ENCODE data around the gene HCFC1R1. TPM values are rescaled to one million over a fixed set of nuclear protein-coding genes. Genes with fewer than 3 reads are reported as not detected.
A peak's percentile ranks its signal among the peaks of the same experiment; 100 is the strongest.

HCFC1R1 gene
- total RNA-seq, 1 donor from 2014 or later = 1.6 TPM

- Histone ChIP-seq H2AFZ (replicated peaks) (no peak overlapping the region), H3K4me3 (peak overlapping the region; percentile 58), H3K4me2 (peak overlapping the region; percentile 91), H3K36me3 (no peaks in the 10 kb centered on the region), H3F3A (ENCODE audit: low read depth) (peaks cover 30% of the 10 kb centered on the region), H3K27me3 (peaks cover 90% of the 10 kb centered on the region), H3K4me1 (no peaks in the 10 kb centered on the region), H3K9ac (no peak overlapping the region), H3K9me3 (ENCODE audit: low read depth) (no peaks in the 10 kb centered on the region), H4K20me1 (ENCODE audit: low read depth) (peaks cover 13% of the 10 kb centered on the region), H3K79me2 (ENCODE audit: low read depth) (no peaks in the 10 kb centered on the region), H3K27ac (no peak overlapping the region)
- Mint-ChIP-seq H3K36me3 (peaks cover 3% of the 10 kb centered on the region), H3K9me3 (no peaks in the 10 kb centered on the region), H3K27ac (no peak overlapping the region), H3K4me3 (peak overlapping the region; percentile 76), H3K27me3 (ENCODE audit: insufficient read depth, low read depth) (peaks cover 47% of the 10 kb centered on the region), H3K4me1 (peaks cover 7% of the 10 kb centered on the region)
- TF ChIP-seq CTCF (IDR thresholded peaks at IDR 0.05) = no peak
- TF ChIP-seq EZH2 (IDR thresholded peaks at IDR 0.05) = no peak
- no peak for TF ChIP-seq EZH2phosphoT487 (IDR thresholded peaks at IDR 0.05)
- no peak for DNase-seq (ENCODE audit: low spot score)
Measured at GRCh38 chr16:3047387-3047720, 23.6 kb upstream of the HCFC1R1 start.

GRCh38 chr16:3046641-3047386 lies 23.1 kb upstream of the HCFC1R1 start:
- H3K36me3 Mint-ChIP-seq = no peaks in the 10 kb centered on the region
- Histone ChIP-seq H3K27me3 (peaks cover 93% of the 10 kb centered on the region), H3K4me2 (peak overlapping the region; percentile 91)

GRCh38 chr16:3045758-3046640 lies 22.3 kb upstream of the HCFC1R1 start, which contains the start of gene MMP25:
TSS of gene MMP25 (plus strand) at chr16:3046561. CDS start at chr16:3046918, 357 bp downstream.
- H3K4me3 ChIP-seq = peak within 1 kb of the TSS; percentile 58
- peak within 1 kb of the TSS; percentile 86 for H3K4me3 Mint-ChIP-seq
- peaks cover 5% of the 10 kb centered on the region for H3K4me1 Mint-ChIP-seq
- no peak within 1 kb of the TSS for H3K9ac ChIP-seq
- no peaks in the 10 kb centered on the region for H3K36me3 Mint-ChIP-seq
- H3K79me2 ChIP-seq (ENCODE audit: low read depth) = no peaks in the 10 kb centered on the region
- no peak within 1 kb of the TSS for H3K27ac Mint-ChIP-seq
- H3K36me3 ChIP-seq = no peaks in the 10 kb centered on the region
- no peak within 1 kb of the TSS for H3K27ac ChIP-seq
- H3K27me3 Mint-ChIP-seq (ENCODE audit: insufficient read depth, low read depth) = peaks cover 42% of the 10 kb centered on the region
- peaks cover 30% of the 10 kb centered on the region for H3F3A ChIP-seq (ENCODE audit: low read depth)
- DNase-seq (ENCODE audit: low spot score) = peak; percentile 66
- H4K20me1 ChIP-seq (ENCODE audit: low read depth) = peaks cover 13% of the 10 kb centered on the region
- H3K9me3 ChIP-seq (ENCODE audit: low read depth) = no peaks in the 10 kb centered on the region
- H3K27me3 ChIP-seq = peaks cover 97% of the 10 kb centered on the region
- no peak for TF ChIP-seq CTCF (IDR thresholded peaks at IDR 0.05)
- TF ChIP-seq EZH2 (IDR thresholded peaks at IDR 0.05) = peak; percentile 81
- TF ChIP-seq EZH2phosphoT487 (IDR thresholded peaks at IDR 0.05) = peak; percentile 50
- peak within 1 kb of the TSS; percentile 91 for H3K4me2 ChIP-seq
- H3K4me1 ChIP-seq = no peaks in the 10 kb centered on the region
- no peaks in the 10 kb centered on the region for H3K9me3 Mint-ChIP-seq
- H2AFZ ChIP-seq (replicated peaks) = peak within 1 kb of the TSS; percentile 55

More at GRCh38 chr16:3046641-3047386, 23.1 kb upstream of the HCFC1R1 start:
- Mint-ChIP-seq H3K27me3 (ENCODE audit: insufficient read depth, low read depth) (peaks cover 45% of the 10 kb centered on the region), H3K4me1 (peaks cover 5% of the 10 kb centered on the region), H3K9me3 (no peaks in the 10 kb centered on the region), H3K4me3 (peak overlapping the region; percentile 80), H3K27ac (no peak overlapping the region)
- Histone ChIP-seq H3K79me2 (ENCODE audit: low read depth) (no peaks in the 10 kb centered on the region), H3K9me3 (ENCODE audit: low read depth) (no peaks in the 10 kb centered on the region), H3K9ac (no peak overlapping the region), H3F3A (ENCODE audit: low read depth) (peaks cover 30% of the 10 kb centered on the region), H3K36me3 (no peaks in the 10 kb centered on the region), H2AFZ (replicated peaks) (peak overlapping the region; percentile 55), H4K20me1 (ENCODE audit: low read depth) (peaks cover 13% of the 10 kb centered on the region), H3K27ac (no peak overlapping the region), H3K4me1 (no peaks in the 10 kb centered on the region), H3K4me3 (peak overlapping the region; percentile 58)
- TF ChIP-seq EZH2 (IDR thresholded peaks at IDR 0.05) (peak; percentile 92), CTCF (IDR thresholded peaks at IDR 0.05) (no peak), EZH2phosphoT487 (IDR thresholded peaks at IDR 0.05) (peak; percentile 87)
- DNase-seq (ENCODE audit: low spot score) = peak; percentile 61
